SK-N-DZ (cell line): ENCODE results near the gene DERA.
"Not testable (repeated sequence)": the region's sequence is repeated elsewhere in the genome, so short reads cannot be mapped to it uniquely, and the experiment has no call there.

Experiments
- DNase-seq: peaks from one replicate; pipeline ENCODE4 v3.0.0-alpha.2; 2015; ENCODE audit warnings: low spot score

Gene DERA

DNA sequence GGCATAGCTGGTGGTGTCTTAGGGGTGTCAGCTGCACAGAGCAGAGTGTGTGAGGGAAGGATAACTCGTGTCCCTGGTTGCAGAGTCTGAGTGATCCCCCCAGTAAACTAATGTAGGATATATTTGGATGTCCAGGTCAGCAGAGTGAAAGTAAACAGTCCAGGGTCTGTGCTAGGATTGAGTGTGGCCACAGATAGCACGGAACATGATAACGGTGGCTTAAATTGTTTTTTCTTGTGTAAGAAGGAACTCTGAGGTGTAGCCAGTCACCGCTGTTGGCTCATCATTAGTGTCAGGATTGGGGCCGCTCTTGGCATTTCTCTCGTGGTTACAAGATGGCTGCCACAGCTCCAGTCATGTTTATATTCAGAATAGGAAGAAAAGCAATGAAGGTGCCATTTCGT lies 97.3 kb downstream of the DERA start:
- no peak for DNase-seq

GRCh38 chr12:16012117-16012516 lies 101.0 kb downstream of the DERA start:
- DNase-seq = no peak

- not testable (repeated sequence) for DNase-seq
Measured at GRCh38 chr12:16013722-16014121, 102.6 kb downstream of the DERA start.

DNA sequence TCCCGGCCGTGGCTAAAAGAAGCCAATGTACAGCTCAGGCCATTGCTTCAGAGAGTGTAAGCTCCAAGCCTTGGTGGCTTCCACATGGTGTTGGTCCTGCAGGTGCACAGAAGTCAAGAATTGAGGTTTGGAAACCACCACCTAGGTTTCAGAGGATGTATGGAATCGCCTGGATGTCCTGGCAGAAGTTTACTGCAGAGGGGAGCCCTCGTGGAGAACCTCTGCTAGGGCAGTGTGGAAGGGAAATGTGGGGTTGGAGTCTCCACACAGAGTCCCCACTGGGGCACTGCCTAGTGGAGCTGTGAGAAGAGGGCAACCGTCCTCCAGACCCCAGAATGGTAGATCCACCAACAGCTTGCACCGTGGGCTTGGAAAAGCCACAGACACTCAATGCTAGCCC lies 103.3 kb downstream of the DERA start:
- DNase-seq = not testable (repeated sequence)

DNA sequence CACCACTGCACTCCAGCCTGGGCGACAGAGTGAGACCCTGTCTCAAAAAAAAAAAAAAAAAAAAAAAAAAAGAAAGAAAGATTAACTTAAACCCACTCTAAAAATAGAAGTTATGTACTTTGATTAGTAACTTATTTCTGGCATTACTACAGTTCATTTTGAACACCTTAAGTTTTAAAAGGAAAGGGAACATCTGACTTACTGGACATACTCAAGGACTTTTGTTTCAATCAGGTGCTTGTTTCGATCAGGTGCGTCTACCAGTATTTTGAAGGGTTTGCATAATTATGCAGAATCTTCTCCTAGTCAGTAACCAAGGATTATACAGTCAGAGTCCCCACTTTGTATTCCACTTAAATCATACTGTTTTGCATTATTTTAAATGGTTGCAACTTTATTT lies 105.6 kb downstream of the DERA start:
- no peak for DNase-seq

DNA sequence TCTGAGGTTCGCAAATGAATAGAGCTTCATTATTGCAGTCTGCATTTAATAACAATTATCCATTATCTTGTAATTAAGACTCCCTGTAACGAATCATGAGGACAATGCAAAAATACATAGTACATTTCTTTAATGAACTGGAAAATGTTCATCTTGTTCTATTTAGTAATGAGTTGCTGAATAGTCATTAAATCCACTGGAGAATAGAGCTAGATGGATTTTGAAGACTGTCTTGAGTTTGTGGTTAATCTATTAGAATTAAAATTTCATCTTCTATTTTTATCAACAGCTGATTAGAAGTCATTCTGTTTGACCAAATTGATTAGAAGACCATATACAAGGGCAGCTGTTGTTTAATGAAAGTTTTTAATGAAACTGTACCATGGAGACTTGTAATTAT lies 107.2 kb downstream of the DERA start:
- no peak for DNase-seq

DNA sequence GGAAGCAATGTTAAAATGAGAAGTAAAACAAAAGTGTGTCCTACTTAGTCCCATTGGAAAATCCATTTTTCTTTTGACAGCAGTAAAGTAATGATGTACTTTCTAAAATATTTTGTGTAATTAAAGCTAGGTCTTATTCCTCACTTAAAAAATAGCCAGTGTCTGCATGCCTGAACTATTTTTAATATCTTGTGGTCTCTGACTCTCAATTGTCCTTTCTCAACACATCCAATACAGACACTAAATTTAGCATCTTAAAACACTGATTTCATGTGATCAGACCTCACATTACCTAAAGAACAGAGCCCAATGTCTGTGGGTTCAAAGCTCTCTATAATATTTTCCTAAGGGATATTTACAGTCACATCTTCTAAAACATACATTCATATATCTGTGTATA lies 108.0 kb downstream of the DERA start:
- no peak for DNase-seq

DNA sequence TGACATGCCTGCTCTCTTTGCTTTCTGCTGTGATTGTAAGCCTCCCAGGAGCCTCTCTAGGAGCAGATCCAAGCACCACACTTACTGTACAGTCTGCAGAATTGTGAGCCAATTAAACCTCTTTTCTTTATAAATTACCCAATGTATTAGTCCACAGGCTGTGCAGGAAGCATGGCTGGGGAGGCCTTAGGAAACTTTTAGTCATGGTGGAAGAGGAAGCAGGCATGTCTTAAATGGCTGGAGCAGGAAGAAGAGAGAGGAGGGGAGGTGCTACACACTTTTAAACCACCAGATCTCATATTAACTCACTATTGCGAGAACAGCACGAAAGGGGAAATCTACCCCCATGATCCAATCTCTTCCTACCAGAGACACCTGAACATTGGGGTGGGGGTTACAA lies 108.9 kb downstream of the DERA start:
- no peak for DNase-seq

DNA sequence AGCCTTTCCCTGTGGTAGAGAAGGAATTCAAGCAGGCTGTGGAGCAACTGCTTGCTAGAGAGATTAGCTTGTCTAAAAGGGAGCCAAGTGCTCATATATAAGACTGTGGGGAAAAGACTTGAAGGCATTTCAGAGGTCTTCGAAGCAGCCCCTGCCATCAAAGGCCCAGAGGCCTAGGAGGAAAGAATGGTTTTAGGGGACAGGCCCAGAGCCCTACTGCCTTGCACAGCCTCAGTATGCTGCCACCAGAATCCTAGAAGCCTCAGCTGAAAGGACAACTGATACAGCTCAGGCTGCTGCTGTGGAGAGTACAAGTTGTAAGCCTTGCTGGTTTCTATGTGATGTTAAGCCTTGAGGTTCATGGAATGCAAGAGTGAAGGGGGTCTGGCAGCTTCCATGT lies 109.9 kb downstream of the DERA start:
- DNase-seq = no peak

GRCh38 chr12:16021676-16022075 lies 110.5 kb downstream of the DERA start:
- DNase-seq = no peak

DNA sequence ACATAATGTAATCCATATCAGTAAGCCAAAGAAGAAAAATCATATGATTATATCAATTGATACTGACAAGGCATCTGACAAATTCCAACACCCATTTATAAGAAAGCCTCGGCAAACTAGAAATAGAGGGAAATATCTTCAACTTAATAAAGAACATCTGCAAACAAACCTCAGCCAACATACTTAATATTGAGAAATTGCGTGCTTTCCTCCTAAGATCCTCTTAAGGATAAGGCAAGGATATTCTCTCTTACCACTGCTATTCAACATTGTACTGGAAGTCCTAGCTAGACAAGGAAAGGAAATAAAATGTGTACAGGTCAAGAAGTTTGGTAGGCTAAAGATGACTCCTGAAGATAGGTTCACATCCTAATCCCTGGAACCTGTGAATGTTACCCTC lies 115.9 kb downstream of the DERA start:
- no peak for DNase-seq

- no peak for DNase-seq
Measured at GRCh38 chr12:16030744-16031143, 119.6 kb downstream of the DERA start.

GRCh38 chr12:16034136-16034817 lies 123.1 kb downstream of the DERA start:
- no peak for DNase-seq

GRCh38 chr12:16036073-16036472 lies 124.9 kb downstream of the DERA start:
- DNase-seq = no peak

DNA sequence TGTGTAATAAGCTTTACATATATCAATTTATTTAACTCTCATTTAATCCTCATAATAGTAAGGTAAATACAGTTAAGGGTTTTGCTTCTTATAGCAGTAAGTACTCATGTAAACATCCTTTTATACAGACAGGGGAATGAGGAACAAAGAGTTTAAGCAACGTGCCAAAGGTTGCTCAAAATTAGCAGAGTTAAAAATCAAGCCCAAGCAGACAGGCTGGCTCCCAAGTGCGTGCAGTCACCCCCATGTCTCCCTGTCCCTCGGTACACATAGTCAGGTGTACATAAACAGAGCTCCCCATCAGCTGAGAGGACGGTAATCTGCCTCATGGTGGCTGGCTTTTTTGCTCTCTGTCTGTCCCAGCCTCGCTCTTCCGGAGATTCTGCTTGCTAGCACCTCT lies 126.4 kb downstream of the DERA start:
- no peak for DNase-seq

DNA sequence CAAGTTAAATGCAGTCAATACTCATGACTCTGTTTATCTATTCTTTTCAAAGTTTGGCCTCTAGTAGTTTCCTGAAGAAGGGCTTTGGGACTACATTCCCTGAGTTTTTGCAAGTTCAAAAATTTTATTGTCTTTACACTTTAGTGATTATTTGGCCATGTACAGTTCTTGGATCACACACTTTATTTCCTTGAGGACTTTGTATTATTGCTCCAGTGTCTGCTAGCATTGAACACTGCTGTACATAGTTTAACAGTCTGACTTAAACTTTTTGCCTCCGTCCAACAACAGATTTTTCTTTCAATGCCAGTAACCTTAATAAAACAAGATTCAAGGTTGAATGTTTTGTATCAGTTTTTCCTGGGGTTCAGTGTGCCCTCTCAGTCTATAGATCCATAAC lies 132.3 kb downstream of the DERA start:
- no peak for DNase-seq

GRCh38 chr12:16046266-16046665 lies 135.1 kb downstream of the DERA start:
- DNase-seq = no peak

- DNase-seq = no peak
Measured at GRCh38 chr12:16048511-16048910, 137.4 kb downstream of the DERA start.

DNA sequence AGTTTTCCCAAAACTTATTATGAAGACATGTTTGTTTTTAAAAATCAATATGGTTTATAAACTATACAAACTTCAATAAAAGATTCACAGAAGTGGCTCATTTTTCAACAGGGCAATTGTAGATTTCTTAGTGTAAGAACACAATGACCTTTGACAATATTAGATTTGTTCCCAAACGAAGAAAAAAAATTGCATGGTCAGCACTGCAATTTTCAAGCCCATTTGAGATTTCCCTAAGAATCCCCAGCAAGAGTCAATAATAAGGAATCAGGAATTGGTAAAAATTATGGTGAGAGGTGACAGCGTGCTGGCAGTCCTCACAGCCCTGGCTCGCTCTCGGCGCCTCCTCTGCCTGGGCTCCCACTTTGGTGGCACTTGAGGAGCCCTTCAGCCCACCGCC lies 145.8 kb downstream of the DERA start:
- DNase-seq = no peak

- DNase-seq = not testable (repeated sequence)
Measured at GRCh38 chr12:16057351-16057751, 146.2 kb downstream of the DERA start.

- DNase-seq = no peak
Measured at GRCh38 chr12:16062611-16063010, 151.5 kb downstream of the DERA start.

GRCh38 chr12:16063726-16064125 lies 152.6 kb downstream of the DERA start:
- DNase-seq = no peak

GRCh38 chr12:16070113-16070512 lies 159.0 kb downstream of the DERA start:
- DNase-seq = no peak

DNA sequence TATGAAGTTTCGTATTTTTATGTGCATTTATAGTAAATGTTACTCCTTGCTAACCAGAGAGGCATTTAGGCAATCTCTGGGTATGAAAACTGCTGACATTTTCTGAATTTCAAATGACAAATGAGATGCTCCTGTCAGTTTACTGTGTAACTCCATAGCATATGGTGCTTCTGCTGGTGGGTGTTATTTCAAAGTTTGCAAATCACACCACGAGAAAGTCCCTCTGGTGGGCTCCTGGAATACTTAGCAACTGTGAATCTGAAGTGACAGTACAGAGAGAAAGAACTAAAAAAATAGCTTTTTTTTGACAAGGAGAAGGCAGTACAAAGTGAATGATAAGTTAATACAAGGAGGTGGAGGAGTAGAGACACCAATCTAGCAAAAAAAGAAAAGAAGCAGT lies 161.5 kb downstream of the DERA start:
- DNase-seq = no peak
